ENCODE measurements around the gene LRRC4C. TPM values are rescaled to one million over a fixed set of nuclear protein-coding genes. Genes with fewer than 3 reads are reported as not detected.

LRRC4C gene
- total RNA-seq, 1 donor from 2014 or later = 2.2 TPM

- Histone ChIP-seq H3K36me3 (no peaks in the 10 kb centered on the region), H3K9me3 (no peaks in the 10 kb centered on the region), H3K27me3 (no peaks in the 10 kb centered on the region), H3K27ac (no peak overlapping the region), H3K4me1 (no peaks in the 10 kb centered on the region), H3K4me3 (no peak overlapping the region)
- no peak for TF ChIP-seq CTCF (IDR thresholded peaks at IDR 0.05)
- intact Hi-C loops (cut with DNase I) = no loop called here
- no peak for DNase-seq
- no peak for ATAC-seq
Observed at GRCh38 chr11:40186437-40187263, 1272.8 kb downstream of the LRRC4C start.

- intact Hi-C loops (cut with DNase I) = no loop called here
- H3K27me3 ChIP-seq = no peaks in the 10 kb centered on the region
- DNase-seq (no peak), ATAC-seq (no peak)
- no peaks in the 10 kb centered on the region for H3K9me3 ChIP-seq
- H3K4me3 ChIP-seq = no peak overlapping the region
- no peaks in the 10 kb centered on the region for H3K4me1 ChIP-seq
- no peak for TF ChIP-seq CTCF (IDR thresholded peaks at IDR 0.05)
- H3K36me3 ChIP-seq = no peaks in the 10 kb centered on the region
- H3K27ac ChIP-seq = no peak overlapping the region
Observed at GRCh38 chr11:40185793-40186192, 1273.7 kb downstream of the LRRC4C start.

DNA sequence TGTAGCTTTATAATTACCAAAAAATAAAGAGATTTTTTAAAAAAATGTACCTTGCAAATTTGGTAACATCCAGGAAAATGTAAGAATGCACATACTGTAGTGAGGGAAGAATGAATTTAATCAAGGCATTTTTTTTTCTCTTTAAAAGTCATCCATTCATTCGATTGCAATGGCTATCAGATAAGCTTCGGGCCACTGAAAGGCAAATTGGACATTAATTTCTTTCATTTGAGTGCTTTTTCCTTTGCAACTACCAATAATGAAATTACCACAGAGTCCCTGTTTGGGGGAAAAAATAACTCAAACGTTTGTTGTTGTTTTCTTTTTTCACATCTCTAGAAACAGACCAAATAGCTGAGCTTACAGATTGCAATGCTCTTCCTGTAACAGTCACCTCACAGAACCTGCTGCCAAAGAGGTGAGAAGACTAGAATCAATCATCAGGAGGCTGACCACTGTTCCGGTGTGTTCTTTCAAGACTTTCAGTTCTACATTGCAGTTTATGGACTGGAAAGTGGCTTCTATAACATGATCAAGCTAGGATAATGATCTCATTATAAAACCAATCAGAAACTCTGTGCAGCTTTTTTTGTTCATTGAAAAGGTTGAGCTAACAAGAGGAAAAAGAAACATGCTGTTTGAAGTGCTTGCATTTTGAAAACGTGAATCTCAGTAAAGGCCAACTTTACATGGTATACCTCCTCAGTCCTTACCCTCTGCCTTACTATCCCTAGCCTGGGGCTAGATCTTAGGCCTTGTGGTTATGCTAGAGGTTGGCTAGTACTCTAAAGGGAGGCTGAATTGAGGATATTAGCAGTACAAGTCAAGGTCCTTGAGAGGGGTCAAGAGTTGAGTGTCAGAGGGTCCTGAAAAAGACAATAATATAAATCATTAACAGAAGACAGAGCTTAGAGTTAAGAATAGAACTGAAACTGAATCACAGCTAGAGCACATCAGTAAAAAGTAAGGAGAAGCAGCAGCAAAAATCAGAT is 1276.1 kb downstream of the LRRC4C start:
- Histone ChIP-seq H3K27me3 (no peaks in the 10 kb centered on the region), H3K4me1 (no peaks in the 10 kb centered on the region), H3K9me3 (no peaks in the 10 kb centered on the region), H3K27ac (no peak overlapping the region), H3K4me3 (no peak overlapping the region), H3K36me3 (no peaks in the 10 kb centered on the region)
- ATAC-seq = no peak
- intact Hi-C loops (cut with DNase I) = no loop called here
- no peak for DNase-seq
- TF ChIP-seq CTCF (IDR thresholded peaks at IDR 0.05) = no peak

- no peak for TF ChIP-seq CTCF (IDR thresholded peaks at IDR 0.05)
- DNase-seq (no peak), ATAC-seq (no peak)
- intact Hi-C loops (cut with DNase I) = no loop called here
- H3K27me3 ChIP-seq = no peaks in the 10 kb centered on the region
- no peak overlapping the region for H3K4me3 ChIP-seq
- no peaks in the 10 kb centered on the region for H3K36me3 ChIP-seq
- H3K4me1 ChIP-seq = no peaks in the 10 kb centered on the region
- no peak overlapping the region for H3K27ac ChIP-seq
- H3K9me3 ChIP-seq = no peaks in the 10 kb centered on the region
Observed at GRCh38 chr11:40179541-40179940, 1279.9 kb downstream of the LRRC4C start.

DNA sequence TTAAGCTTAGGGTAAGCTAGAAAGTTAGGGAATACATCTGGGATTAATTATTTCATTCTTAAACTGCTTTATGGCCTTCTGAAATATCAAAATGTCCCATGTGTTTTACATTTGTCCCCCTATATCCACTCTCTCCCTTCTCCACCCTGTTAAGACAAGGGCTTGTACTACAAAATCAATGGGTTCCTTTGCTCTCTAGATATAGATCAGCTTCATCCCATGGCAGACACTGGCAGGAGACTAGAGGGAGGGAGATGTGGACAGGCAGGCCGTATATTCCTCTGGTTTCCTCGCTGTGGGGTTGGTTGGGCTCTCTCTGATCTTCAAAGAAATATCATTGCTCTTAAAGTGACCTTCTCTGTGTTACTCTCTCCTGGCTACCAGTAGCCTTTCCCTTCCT is 1281.0 kb downstream of the LRRC4C start:
- no peaks in the 10 kb centered on the region for H3K9me3 ChIP-seq
- no peak for DNase-seq
- intact Hi-C loops (cut with DNase I) = no loop called here
- no peak for TF ChIP-seq CTCF (IDR thresholded peaks at IDR 0.05)
- H3K4me3 ChIP-seq = no peak overlapping the region
- H3K27me3 ChIP-seq = no peaks in the 10 kb centered on the region
- no peaks in the 10 kb centered on the region for H3K4me1 ChIP-seq
- H3K36me3 ChIP-seq = no peaks in the 10 kb centered on the region
- no peak for ATAC-seq
- no peak overlapping the region for H3K27ac ChIP-seq

Measured in upper lobe of right lung (tissue), 1 donor.